Activated CD4-positive, CD25-positive, alpha-beta regulatory T cell treated with anti-CD3 and anti-CD28 coated beads, Interleukin-2, amount 50 U/mL, for 72 hours (primary cell): Measurements from ENCODE around the gene ZNF641.
"Not testable (repeated sequence)": the region's sequence is repeated elsewhere in the genome, so short reads cannot be mapped to it uniquely, and the experiment has no call there.

Experiments used
- DNase-seq: peaks from one replicate; pipeline ENCODE4 v3.0.0; 2021

The ZNF641 gene

DNA sequence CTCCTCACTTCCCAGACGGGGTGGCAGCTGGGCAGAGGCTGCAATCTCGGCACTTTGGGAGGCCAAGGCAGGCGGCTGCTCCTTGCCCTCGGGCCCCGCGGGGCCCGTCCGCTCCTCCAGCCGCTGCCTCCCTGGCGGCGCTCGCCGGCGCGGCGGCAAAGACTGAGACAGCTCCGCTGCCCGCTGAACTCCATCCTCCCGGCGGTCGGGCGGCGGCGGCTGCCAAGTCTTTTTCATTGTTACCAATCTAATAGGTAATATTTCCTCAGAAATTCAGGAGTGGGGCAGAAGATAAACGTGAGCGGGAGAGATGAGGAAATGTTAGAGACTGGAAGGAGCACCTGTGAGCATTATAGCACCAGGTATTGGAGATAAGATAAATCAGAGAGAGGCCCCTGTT, 17.0 kb downstream of the ZNF641 start:
- DNase-seq: not testable (repeated sequence)

DNA sequence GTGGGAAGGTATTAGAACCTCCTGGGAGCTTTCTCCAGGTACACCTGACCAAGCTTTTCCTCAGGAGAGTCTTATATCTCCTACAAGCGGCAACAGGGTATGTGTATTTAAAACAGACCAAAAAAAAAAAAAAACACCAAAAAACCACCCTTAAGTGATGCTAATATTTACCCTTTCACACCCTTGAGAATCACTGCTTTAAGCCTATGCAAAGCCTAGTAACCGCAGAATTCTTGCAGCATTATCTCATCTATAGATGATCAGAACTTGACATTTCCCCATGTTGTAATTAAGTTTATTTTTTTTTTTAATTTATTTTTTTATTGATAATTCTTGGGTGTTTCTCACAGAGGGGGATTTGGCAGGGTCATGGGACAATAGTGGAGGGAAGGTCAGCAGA, 19.3 kb downstream of the ZNF641 start:
- no peak for DNase-seq

- DNase-seq: no peak
These were observed 21.4 kb downstream of the ZNF641 start for GRCh38 chr12:48329199-48329939.

DNA sequence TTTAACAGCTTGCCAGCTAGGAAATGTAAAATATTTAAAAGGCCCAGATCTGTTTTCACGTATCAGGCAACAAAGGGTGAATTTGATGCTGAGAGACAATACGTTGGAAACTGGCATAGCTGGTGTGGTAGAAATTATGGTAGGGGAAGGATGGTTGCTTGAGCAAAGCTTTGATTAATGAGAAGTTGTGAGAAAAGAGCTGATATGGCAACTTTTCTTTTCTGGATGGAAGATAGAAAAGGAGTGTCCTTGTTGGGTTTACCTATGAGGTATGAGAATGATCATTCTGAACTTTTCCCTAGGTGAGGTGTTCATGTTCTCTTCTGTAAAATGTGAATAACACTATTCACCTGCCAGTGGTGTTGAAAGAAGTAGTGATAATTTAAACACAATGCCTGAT, 34.2 kb downstream of the ZNF641 start:
- DNase-seq: no peak

DNA sequence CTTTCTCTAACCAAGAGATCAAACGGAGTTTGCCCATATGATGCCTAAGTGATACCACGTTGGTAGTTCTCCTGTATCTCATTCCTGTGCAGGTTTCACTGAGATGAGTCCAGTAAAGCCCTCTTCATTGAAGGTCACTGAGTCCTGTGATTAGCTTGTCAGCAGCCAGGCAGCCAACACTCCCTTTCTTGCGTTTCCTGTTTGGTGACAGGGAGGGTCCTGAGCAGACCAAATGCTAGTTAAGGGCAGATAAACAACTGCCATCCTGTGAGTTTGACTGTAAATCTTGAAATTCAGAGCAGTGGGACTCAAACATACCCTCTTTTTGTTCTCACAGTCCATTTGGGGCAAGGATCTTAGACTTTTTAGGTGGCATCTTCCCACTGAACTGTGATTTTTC, 39.4 kb downstream of the ZNF641 start:
- DNase-seq: no peak

- no peak for DNase-seq
These were observed 43.5 kb downstream of the ZNF641 start for GRCh38 chr12:48307269-48307668.

DNA sequence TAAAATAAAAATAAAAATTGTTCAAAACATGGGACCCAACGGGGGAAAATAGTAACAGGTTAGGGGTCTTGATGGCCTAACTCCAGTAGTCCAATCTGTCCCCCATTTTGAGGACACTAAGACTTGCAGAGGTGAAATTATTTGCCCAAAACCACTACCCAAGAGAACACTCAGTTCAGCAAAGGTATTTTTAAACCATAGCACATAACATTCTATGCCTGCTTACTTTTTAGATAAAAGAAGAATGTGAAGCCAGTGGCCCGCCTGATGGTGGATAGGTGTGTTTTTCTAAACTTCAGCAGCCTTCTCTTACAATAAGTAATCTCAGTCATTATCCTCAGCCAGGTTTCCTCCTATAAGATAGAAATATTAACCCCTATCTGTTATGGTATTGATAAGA, 45.5 kb downstream of the ZNF641 start:
- no peak for DNase-seq

DNA sequence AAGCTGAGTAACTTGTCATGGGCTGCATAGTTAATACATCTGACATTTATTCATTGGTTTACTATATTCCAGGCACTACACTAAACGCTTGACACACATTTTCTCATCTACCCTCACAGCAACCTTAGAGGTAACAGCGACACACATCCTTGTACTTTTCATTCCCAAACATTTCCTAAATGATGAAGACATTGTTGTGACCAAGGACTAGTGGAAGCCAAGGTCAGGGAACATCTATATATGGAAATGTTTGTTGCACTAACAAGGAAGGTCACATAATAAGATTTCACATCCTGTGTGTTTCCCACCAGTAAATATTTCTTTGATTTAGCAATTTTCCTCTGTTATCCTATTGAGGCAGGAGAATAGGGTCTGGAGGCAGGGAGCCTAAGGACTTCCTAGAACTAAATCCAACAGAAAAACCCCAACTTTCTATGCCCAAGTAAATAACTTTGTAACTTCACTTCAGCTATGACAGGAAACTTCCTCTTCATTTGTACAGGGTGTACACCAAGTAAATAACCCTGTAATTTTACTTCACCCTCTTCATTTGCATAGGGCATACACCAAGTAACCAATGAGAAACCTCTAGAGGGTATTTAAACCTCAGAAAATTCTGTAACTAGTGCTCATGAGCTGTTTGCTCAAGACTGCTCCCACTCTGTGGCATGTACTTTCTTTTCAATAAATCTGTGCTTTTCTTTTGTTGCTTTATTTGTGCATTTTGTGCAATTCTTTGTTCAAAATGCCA, 48.4 kb downstream of the ZNF641 start:
- no peak for DNase-seq

- DNase-seq: no peak
These were observed 49.9 kb downstream of the ZNF641 start for GRCh38 chr12:48300774-48301173.

DNA sequence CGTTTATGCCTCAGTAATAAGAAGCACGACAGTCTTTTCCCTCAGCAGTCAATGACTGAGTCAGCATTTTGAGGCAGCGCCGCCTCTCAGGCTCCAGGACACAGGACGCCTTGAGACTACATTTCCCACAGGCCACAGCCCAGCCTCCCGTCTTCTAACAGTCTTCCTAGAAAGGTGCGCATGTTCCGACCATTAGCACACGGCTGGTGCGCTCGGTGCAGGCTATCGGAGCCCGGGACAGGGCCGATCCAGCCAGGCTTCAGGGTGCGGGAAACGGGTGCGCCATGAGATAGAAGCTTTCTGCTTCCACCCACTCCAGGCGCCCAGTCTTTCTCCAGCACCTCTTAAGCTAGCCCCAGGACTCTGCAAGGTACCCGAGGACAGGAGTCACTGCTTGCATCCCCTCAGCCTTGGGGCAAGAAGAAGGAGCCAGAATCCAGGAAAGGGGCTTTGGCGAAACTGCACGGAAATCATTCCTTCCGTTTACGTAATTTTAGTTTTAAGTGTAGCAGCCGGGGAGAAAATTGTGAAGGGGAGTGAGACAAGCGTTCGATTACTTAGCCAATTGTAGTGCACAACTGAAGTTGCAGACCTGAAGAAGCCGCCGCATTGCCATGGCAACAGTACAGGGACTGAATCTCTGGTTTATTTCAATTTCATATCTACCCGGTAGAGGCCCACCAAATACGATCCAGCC, 54.0 kb downstream of the ZNF641 start:
- peak; percentile 33 for DNase-seq

- DNase-seq: no peak
These were observed 58.7 kb downstream of the ZNF641 start for GRCh38 chr12:48292040-48292439.

- DNase-seq: no peak
These were observed 59.2 kb downstream of the ZNF641 start for GRCh38 chr12:48291511-48291910.

- no peak for DNase-seq
These were observed 62.1 kb downstream of the ZNF641 start for GRCh38 chr12:48288387-48289268.
